ENCODE measurements around the gene TUBA8. TPM values are rescaled to one million over a fixed set of nuclear protein-coding genes. Genes with fewer than 3 reads are reported as not detected.
"Not testable (repeated sequence)": the region's sequence is repeated elsewhere in the genome, so short reads cannot be mapped to it uniquely, and the experiment has no call there.

The TUBA8 gene
- 2.9 TPM for total RNA-seq

- peak; percentile 44 to 74 for DNase-seq (ENCODE audit: low spot score in 2 of 2)
- FAIRE-seq: no peak
These were observed at the start of gene TUBA8 for GRCh38 chr22:18110194-18110953. TSS of gene TUBA8 (plus strand) at chr22:18110809. CDS start at chr22:18110866, 57 bp downstream.

- FAIRE-seq: no peak
- DNase-seq (ENCODE audit: low spot score in 2 of 2): no peak
These were observed 48.2 kb upstream of the TUBA8 start for GRCh38 chr22:18062421-18062820.

DNA sequence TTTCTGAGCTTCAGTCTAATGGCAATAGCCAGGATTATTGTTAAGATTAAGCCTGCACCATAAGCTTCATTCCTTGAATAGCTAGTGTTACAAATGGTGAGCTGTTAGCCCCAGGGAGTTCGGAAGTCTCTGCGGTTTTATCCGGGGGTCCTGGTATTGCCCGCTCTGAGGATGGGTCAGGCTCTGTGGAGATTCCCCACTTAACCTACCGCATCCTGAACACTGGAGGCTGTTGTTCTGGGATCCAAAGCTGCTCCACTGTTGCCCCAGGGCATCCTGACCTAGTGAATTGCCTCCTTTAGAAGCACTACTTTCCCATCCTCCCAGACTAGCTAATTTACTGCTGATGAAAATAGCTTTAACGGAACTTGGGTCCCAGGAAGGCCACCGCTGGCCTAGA is 47.3 kb upstream of the TUBA8 start:
- FAIRE-seq (no peak), DNase-seq (ENCODE audit: low spot score in 2 of 2) (no peak)

DNA sequence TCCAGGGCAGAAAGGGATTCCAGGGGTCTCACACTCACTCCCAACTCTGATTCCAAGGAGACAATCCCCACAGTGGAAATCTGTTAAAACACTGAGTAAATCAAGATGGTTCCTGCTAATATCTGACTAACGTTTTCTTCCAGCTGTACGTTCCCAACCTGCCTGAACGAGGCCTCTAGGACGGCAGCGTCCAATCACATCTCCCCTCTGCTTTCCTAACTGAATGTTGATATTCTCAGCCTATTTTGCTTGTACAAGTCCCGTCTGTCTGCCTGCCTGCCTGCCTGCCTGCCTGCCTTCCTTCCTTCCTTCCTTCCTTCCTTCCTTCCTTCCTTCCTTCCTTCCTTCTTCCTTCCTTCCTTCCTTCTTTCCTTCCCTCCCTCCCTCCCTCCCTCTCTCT is 46.9 kb upstream of the TUBA8 start:
- not testable (repeated sequence) for DNase-seq (ENCODE audit: low spot score in 2 of 2); FAIRE-seq

DNA sequence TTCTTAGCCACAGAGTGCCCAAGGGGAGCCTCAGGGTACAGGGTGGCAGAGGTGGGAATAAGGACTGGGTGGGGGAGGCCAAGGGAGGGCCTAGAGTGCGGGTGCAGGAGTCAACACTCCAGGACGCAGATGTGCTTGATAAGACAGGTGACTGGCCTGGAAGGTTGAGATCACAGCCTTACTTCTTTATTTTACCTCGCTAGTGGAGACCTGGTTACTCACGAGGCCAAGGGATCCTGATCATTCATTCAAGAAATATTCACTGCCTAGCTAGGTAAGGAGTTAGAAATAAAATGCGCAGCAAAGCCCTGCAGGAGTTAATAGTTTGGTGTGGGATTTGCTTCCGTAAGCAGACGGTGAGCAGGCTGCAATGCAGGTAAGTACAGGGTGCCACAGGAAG is 46.0 kb upstream of the TUBA8 start:
- no peak for FAIRE-seq
- no peak for DNase-seq (ENCODE audit: low spot score in 2 of 2)

GRCh38 chr22:18065256-18065655 is 45.4 kb upstream of the TUBA8 start:
- no peak for DNase-seq (ENCODE audit: low spot score in 2 of 2)

GRCh38 chr22:18066181-18066859 is 44.3 kb upstream of the TUBA8 start:
- no peak for FAIRE-seq
- DNase-seq (ENCODE audit: low spot score in 2 of 2): no peak

More at GRCh38 chr22:18065256-18065655, 45.4 kb upstream of the TUBA8 start:
- no peak for FAIRE-seq

GRCh38 chr22:18067121-18067520 is 43.5 kb upstream of the TUBA8 start:
- FAIRE-seq (no peak), DNase-seq (ENCODE audit: low spot score in 2 of 2) (no peak)

DNA sequence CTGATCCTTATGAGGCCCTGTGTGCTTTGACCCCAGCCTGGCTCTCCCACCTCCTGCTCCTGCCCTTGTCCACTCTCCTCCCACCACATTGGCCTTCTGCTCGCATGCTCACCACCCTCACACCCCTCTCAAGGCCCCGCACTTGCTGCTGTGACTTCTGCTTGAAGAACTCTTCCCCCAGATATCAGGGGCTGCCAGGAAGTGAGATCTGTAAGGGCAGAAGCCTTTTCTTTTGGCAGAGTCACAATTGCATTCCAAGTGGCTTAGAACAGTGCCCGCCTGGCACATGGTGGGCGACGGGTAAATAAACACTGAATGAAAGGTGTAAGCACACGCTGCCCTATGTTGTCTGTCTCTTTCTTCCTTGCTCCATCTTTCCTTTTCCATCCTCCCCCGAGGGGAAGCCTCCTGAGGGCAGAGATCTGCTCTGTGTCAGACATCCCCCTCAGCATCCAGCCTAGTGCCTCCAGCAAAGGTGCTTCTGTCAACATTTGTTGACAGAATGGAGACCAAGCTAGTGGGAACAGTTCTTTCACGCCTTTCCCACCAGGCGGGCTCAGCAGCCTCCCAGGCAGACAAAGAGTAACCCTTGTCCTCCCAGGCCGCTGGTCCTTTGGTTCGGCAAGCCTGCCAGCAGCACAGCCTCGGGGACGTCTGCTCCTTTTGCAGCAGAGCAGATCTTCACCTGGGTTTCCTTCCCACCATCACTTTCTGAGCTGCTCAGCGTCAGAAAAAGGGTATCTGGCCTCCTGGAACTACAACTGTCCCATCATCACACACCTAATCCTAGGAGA is 42.9 kb upstream of the TUBA8 start:
- FAIRE-seq (no peak), DNase-seq (ENCODE audit: low spot score in 2 of 2) (no peak)

GRCh38 chr22:18068381-18068988 is 42.1 kb upstream of the TUBA8 start:
- FAIRE-seq (no peak), DNase-seq (ENCODE audit: low spot score in 2 of 2) (no peak)

DNA sequence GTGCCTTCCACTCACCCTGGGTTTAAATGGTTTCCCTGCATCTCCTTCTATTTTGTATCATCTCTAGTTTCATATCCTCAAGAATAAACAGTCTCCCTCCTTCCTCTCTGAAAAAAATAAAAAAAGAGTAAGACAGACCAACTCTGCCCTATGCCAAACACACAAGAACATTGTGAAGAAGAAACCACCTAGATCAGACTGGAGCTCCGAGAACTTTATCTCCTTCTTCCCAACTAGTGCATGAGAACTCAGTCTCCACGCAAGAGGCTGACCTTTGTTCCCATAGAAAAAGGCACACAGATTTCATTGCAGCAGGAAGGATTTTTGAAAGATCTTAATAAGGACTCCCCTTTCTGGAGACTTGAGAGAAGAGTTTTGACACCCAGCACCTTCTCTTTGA is 41.6 kb upstream of the TUBA8 start:
- DNase-seq (ENCODE audit: low spot score in 2 of 2) (no peak), FAIRE-seq (no peak)

DNA sequence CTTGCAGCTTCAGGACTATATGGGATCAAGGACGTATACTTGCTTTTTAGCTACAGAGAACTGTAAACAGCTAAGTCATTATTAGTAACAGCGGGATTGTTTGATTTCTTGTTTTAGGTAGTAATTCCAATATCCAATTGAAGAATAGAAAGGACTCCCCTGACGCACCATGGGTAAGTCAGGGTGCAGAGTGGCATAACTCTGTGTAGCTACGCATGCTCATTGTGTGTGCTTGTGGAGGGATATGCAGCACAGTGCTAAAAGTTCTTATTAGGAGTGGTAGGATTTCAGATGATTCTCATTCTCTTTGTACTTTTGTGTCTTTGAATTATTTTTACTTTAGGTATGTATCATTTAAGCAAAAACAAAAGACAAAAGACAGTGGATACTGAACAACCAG is 40.6 kb upstream of the TUBA8 start:
- FAIRE-seq: no peak
- no peak for DNase-seq (ENCODE audit: low spot score in 2 of 2)

- FAIRE-seq (no peak), DNase-seq (ENCODE audit: low spot score in 2 of 2) (no peak)
These were observed 39.9 kb upstream of the TUBA8 start for GRCh38 chr22:18070556-18071306.

DNA sequence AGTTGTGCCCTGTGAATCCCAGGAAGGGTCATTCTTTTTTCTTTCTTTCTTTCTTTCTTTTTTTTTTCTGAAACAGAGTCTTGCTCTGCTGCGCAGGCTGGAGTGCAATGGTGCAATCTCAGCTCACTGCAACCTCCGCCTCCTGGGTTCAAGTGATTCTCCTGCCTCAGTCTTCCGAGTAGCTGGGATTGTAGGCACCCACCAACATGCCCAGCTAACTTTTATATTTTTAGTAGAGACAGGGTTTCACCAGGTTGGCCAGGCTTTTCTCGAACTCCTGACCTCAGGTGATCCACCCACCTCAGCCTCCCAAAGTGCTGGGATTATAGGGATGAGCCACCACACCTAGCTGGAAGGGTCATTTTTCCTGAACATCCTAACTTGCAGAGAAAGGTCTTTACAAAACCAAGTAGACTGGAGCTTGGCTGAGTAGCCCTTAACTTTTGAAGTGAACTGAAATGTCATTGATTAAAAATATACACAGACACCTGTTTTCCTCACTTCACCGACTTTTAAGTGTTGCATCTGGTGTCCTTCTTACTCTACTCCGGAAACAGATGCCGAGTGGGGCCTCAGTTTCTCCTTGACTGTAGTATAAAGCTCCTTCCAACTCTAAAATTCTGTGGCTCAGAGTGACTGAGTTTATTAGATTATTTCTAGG is 39.2 kb upstream of the TUBA8 start:
- FAIRE-seq; DNase-seq (ENCODE audit: low spot score in 2 of 2): not testable (repeated sequence)

DNA sequence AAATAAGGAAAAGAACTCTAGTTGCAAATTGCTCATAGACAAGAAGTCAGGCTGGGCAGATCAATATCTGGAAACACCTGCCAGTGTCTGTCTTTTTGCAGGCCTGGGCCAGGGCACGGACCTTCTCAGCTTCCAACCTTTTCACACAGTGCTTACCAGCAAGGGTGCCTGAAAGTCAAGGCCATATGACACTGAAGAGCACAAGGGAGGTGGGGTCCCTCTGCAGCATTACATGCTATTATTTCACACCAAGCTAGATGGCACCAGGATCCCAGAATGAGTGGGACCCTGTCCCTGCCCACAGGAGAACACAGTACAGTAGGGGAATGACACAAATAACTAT is 38.7 kb upstream of the TUBA8 start:
- DNase-seq (ENCODE audit: low spot score in 2 of 2): no peak
- FAIRE-seq: no peak

GRCh38 chr22:18073467-18073866 is 37.1 kb upstream of the TUBA8 start:
- FAIRE-seq: no peak
- DNase-seq (ENCODE audit: low spot score in 2 of 2): no peak

GRCh38 chr22:18073927-18074326 is 36.7 kb upstream of the TUBA8 start:
- not testable (repeated sequence) for FAIRE-seq; DNase-seq (ENCODE audit: low spot score in 2 of 2)

DNA sequence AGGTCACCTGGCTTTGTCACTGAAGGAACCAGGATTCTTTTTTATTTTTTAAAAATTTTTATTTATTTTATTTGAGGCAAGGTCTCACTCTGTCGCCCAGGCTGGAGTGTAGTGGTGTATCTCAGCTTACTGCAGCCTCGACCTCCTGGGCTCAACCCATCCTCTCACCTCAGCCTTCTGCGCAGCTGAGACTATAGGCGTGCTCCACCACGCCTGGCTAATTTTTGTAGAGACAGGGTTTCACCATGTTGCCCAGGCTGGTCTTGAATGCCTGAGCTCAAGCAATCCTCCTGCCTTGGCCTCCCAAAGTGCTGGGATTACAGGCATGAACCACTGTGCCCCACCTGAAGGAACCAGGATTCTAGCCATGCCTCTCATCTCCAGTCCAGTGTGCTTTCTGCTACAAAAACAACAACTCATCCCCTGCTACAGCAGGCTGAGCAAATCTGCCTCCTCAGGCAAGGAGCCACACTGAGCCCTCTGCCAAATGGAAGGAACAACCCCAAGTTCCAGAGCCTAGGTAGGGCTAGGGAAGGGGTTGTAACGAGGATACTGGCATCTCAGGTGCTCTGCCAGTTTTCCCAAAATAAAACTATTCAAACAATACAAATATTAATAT is 35.4 kb upstream of the TUBA8 start:
- DNase-seq (ENCODE audit: low spot score in 2 of 2) (no peak), FAIRE-seq (no peak)
